HepG2 (cell line): ENCODE measurements around the gene TSPAN9. TPM values are rescaled to one million over a fixed set of nuclear protein-coding genes. Genes with fewer than 3 reads are reported as not detected.

Experiments
- ATAC-seq: fragments of 200-7000 bp; cut with Tn5 transposase; 3 replicates; pipeline ENCODE4 v1.9.1; 2020; ENCODE audit warnings: mild to moderate bottlenecking, moderate library complexity
- BruUV-seq: library from RNA; stranded (reverse); fragments of 400-500 nt; replicated peaks from 2 replicates; lab custom pipeline; 2021; lab: Mats Ljungman, UMichigan
- CTCF ChIA-PET: fragments of 300-600 bp; formaldehyde crosslinking; extraction: SDS; loops from one replicate; lab custom pipeline; 2021; ENCODE audit warnings: low total read pairs, inconsistent platforms, low intra/inter-chr PET ratio; lab: Yijun Ruan, JAX
- POLR2A ChIA-PET: fragments of 350-600 bp; sonication (Branson Sonifier 250); formaldehyde crosslinking; loops from one replicate; lab custom pipeline; 2020; ENCODE audit warnings: antibody characterized with exemption, inconsistent platforms; lab: Yijun Ruan, JAX
- DNase-seq: peaks from one replicate; pipeline ENCODE4 v3.0.0-alpha.2; 2015; ENCODE audit warnings: low spot score
- FAIRE-seq: peaks from 3 replicates; lab custom pipeline; 2011; peaks lifted over from hg19 to GRCh38; lab: Jason Lieb, UNC
- H2AFZ ChIP-seq: one replicate; pipeline ENCODE4 v1.6.1; 2011; ENCODE audit warnings: low read length, inconsistent platforms
- H3K27ac ChIP-seq: fragments of 300-600 bp; 3 replicates; pipeline ENCODE4 v1.8.0; 2011; ENCODE audit warnings: mixed run types, mild to moderate bottlenecking, mixed read lengths, low read length, inconsistent platforms; ENCODE audit not compliant: insufficient read depth; ENCODE audit errors: extremely low read length
- H3K27me3 ChIP-seq, 2 experiments: fragments of 200-600 bp in 1 of 2; 2 replicates in 1 of 2; 3 replicates in 1 of 2; pipeline versions ENCODE4 v1.6.0 to v1.8.0; 2011; ENCODE audit warnings: low read length in 2 of 2, mild to moderate bottlenecking in 2 of 2, moderate library complexity in 2 of 2, inconsistent platforms in 1 of 2; ENCODE audit not compliant: insufficient read depth in 2 of 2, control insufficient read depth in 1 of 2
- H3K36me3 ChIP-seq, 2 experiments: fragments of 200-600 bp in 1 of 2; replicated peaks in 1 of 2; 2 replicates in 1 of 2; 3 replicates in 1 of 2; pipeline versions ENCODE4 v1.5.1 to v1.8.0; 2011; ENCODE audit warnings: low read length in 2 of 2, inconsistent platforms in 1 of 2; ENCODE audit not compliant: insufficient read depth in 2 of 2, control insufficient read depth in 1 of 2
- H3K4me1 ChIP-seq: 2 replicates; pipeline ENCODE4 v1.5.1; 2012; ENCODE audit warnings: low read length, inconsistent platforms; ENCODE audit not compliant: insufficient read depth
- H3K4me2 ChIP-seq: 2 replicates; pipeline ENCODE4 v1.6.0; 2011; ENCODE audit warnings: low read depth, low read length, inconsistent platforms
- H3K4me3 ChIP-seq, 3 experiments: fragments of 200-600 bp in 1 of 3; sonication (generic), shearing (Covaris generic) in 1 of 3; replicated peaks in 1 of 3; 2 replicates each; pipeline ENCODE4 v1.5.1; 2011 to 2016; ENCODE audit warnings: low read length in 3 of 3, inconsistent platforms in 2 of 3, low read depth in 2 of 3, mild to moderate bottlenecking in 2 of 3, control low read depth in 1 of 3, mixed read lengths in 1 of 3; ENCODE audit not compliant: insufficient read depth in 1 of 3
- H3K79me2 ChIP-seq: one replicate; pipeline ENCODE4 v1.6.1; 2011; ENCODE audit warnings: low read length, inconsistent platforms; ENCODE audit not compliant: insufficient read depth
- H3K9ac ChIP-seq: 2 replicates; pipeline ENCODE4 v1.6.0; 2011; ENCODE audit warnings: mild to moderate bottlenecking, low read depth, low read length, inconsistent platforms; ENCODE audit not compliant: insufficient read depth
- H3K9me3 ChIP-seq: 2 replicates; pipeline ENCODE4 v1.5.1; 2012; ENCODE audit warnings: mild to moderate bottlenecking, low read length
- H4K20me1 ChIP-seq: 2 replicates; pipeline ENCODE4 v1.6.0; 2011; ENCODE audit warnings: inconsistent platforms, mild to moderate bottlenecking, low read length, moderate library complexity; ENCODE audit not compliant: insufficient read depth
- BCL6 ChIP-seq: IDR thresholded peaks from 2 replicates; pipeline ENCODE4 v1.6.1; 2016; ENCODE audit warnings: missing genetic modification reagents, missing compliant biosample characterization
- CC2D1A ChIP-seq: sonication (generic); formaldehyde crosslinking; IDR thresholded peaks from 2 replicates; pipeline ENCODE4 v1.8.1; 2023; ENCODE audit warnings: mild to moderate bottlenecking, missing genetic modification reagents
- CHD2 ChIP-seq: IDR thresholded peaks from 2 replicates; pipeline ENCODE4 v1.6.1; 2011; ENCODE audit warnings: low read depth, low read length, improper control_type of control experiment
- CSRNP1 ChIP-seq: sonication (generic); formaldehyde crosslinking; IDR thresholded peaks from 2 replicates; pipeline ENCODE4 v1.8.1; 2023; ENCODE audit warnings: mild to moderate bottlenecking, missing genetic modification reagents
- ELF3 ChIP-seq: IDR thresholded peaks from 2 replicates; pipeline ENCODE4 v1.6.1; 2016; ENCODE audit warnings: missing genetic modification reagents, missing compliant biosample characterization
- NFE2L2 ChIP-seq: fragments of 150-350 bp; IDR thresholded peaks from 2 replicates; pipeline ENCODE4 v1.6.1; 2014; ENCODE audit warnings: low read length
- NR2F1 ChIP-seq, 2 experiments: fragments of 450-650 bp in 1 of 2; formaldehyde crosslinking in 1 of 2; IDR thresholded peaks; 2 replicates each; pipeline versions ENCODE4 v1.5.0 to v1.6.1; 2016 to 2020; ENCODE audit warnings: mild to moderate bottlenecking in 1 of 2, missing compliant biosample characterization in 1 of 2, missing genetic modification reagents in 1 of 2, moderate library complexity in 1 of 2
- PAXIP1 ChIP-seq: sonication (generic); formaldehyde crosslinking; conservative IDR thresholded peaks from 2 replicates; pipeline ENCODE4 v1.4.0; 2020; ENCODE audit warnings: mild to moderate bottlenecking, missing genetic modification reagents, moderate library complexity
- SIX1 ChIP-seq: sonication (generic); formaldehyde crosslinking; IDR thresholded peaks from 2 replicates; pipeline ENCODE4 v1.4.0; 2020; ENCODE audit warnings: missing genetic modification reagents, borderline replicate concordance
- XRCC5 ChIP-seq: fragments of 200-400 bp; formaldehyde crosslinking; optimal IDR thresholded peaks from 2 replicates; pipeline ENCODE3; 2017; ENCODE audit warnings: mild to moderate bottlenecking, low read length
- ZNF230 ChIP-seq: sonication (generic); formaldehyde crosslinking; IDR thresholded peaks from 2 replicates; pipeline ENCODE4 v1.4.0; 2020; ENCODE audit warnings: mild to moderate bottlenecking, missing genetic modification reagents
- ZNF639 ChIP-seq: conservative IDR thresholded peaks from 2 replicates; pipeline ENCODE4 v1.6.1; 2018; ENCODE audit warnings: missing genetic modification reagents
- ZUFSP ChIP-seq: sonication (generic); formaldehyde crosslinking; IDR thresholded peaks from 2 replicates; pipeline ENCODE4 v1.9.0; 2021; ENCODE audit warnings: missing genetic modification reagents, mild to moderate bottlenecking, borderline replicate concordance
- ZZZ3 ChIP-seq: sonication (generic); formaldehyde crosslinking; IDR thresholded peaks from 2 replicates; pipeline ENCODE4 v1.4.0; 2020; ENCODE audit warnings: missing genetic modification reagents, mild to moderate bottlenecking, borderline replicate concordance
- WGBS: methylation state at CpG from one replicate; pipeline ENCODE4 v1.1.6; 2017; ENCODE audit warnings: low lambda C conversion rate; 5-methylcytosine and 5-hydroxymethylcytosine counted together
- in situ Hi-C: cut with HindIII; loops from 2 replicates; pipeline ENCODE4 v1.10.0; 2017; ENCODE audit warnings: low pct_unique_long_range_greater_than_20kb; ENCODE audit not compliant: extremely low pct_ligation_motif_present
- intact Hi-C: fragments of 100-400 bp; cut with micrococcal nuclease; formaldehyde crosslinking; loops from one replicate; pipeline ENCODE4 v1.10.0; 2022; ENCODE audit not compliant: unreplicated experiment
- polyA plus RNA-seq, 8 experiments: library from polyadenylated mRNA; depleted of rRNA in 3 of 8; stranded (reverse) in 7 of 8; unstranded in 1 of 8; fragments of >200 nt; fragmentation: Illumina TruSeq in 4 of 8; extraction: Trizol in 4 of 8; gene quantifications; 2 replicates each; pipeline versions ENCODE4 v1.2.1 to v1.2.3, GENCODE V29; 2011 to 2016; ENCODE audit warnings: low read depth in 4 of 8, missing spikeins in 1 of 8, mixed read lengths in 1 of 8; ENCODE audit not compliant: insufficient read depth in 1 of 8
- total RNA-seq, 5 experiments: library from RNA; depleted of rRNA; stranded (reverse); fragments of >200 nt; fragmentation: Illumina TruSeq; extraction: Trizol; gene quantifications; 2 replicates each; pipeline ENCODE4 v1.2.3, GENCODE V29; 2016; ENCODE audit warnings: low read depth in 1 of 5

TSPAN9 gene
- total and polyA plus RNA-seq, 2 of the 13 experiments (the other 11 are each of a cell fraction or from before 2014, with no cell fraction given) = 18.1 to 42.3 TPM

- no peak for TF ChIP-seq ZNF639 (CRISPR knock-in tag)
- no peak for TF ChIP-seq CSRNP1 (CRISPR knock-in tag)
- no peak for TF ChIP-seq SIX1 (CRISPR knock-in tag)
- TF ChIP-seq NFE2L2 = no peak
These were observed 149.1 kb downstream of the TSPAN9 start (continued) for GRCh38 chr12:3226264-3226663.

GRCh38 chr12:3227076-3227975 lies 150.1 kb downstream of the TSPAN9 start:
- FAIRE-seq (no peak), DNase-seq (no peak), ATAC-seq (peak; percentile 16; the same call in 1 of the 3 replicates)
- no peaks in the 10 kb centered on the region for H3K79me2 ChIP-seq
- no peaks in the 10 kb centered on the region for H3K27me3 ChIP-seq
- no peak overlapping the region for H2AFZ ChIP-seq
- H3K27ac ChIP-seq = no peak overlapping the region
- no peak overlapping the region for H3K4me3 ChIP-seq
- 92% methylated on average over 13 of the region's 17 CpGs for WGBS
- no peaks in the 10 kb centered on the region; the same call in 1 of the 2 replicates for H4K20me1 ChIP-seq
- in situ Hi-C loops (no loop called here), intact Hi-C loops (no loop called here)
- POLR2A ChIA-PET = no interaction called here
- H3K9me3 ChIP-seq = no peaks in the 10 kb centered on the region
- H3K36me3 ChIP-seq = peaks cover 0 to 6% of the 10 kb centered on the region in 2 experiments; a peak in 1 of 5 replicates
- no TSS peak for BruUV-seq
- H3K4me2 ChIP-seq = no peak overlapping the region
- no peak overlapping the region for H3K9ac ChIP-seq
- CTCF ChIA-PET = no interaction called here
- no peaks in the 10 kb centered on the region for H3K4me1 ChIP-seq
- TF ChIP-seq PAXIP1 (CRISPR knock-in tag) (no peak), ZZZ3 (CRISPR knock-in tag) (no peak), ELF3 (no peak), ZUFSP (CRISPR knock-in tag) (no peak), BCL6 (CRISPR knock-in tag) (no peak), XRCC5 (no peak), ZNF230 (CRISPR knock-in tag) (no peak), CC2D1A (CRISPR knock-in tag) (no peak), NR2F1 (CRISPR knock-in tag; IDR thresholded peaks at IDR 0.05) (no peak), CHD2 (no peak)
